Activated naive CD4-positive, alpha-beta T cell (primary cell): ENCODE data around the gene RSPH4A.
"Not testable (repeated sequence)": the region's sequence is repeated elsewhere in the genome, so short reads cannot be mapped to it uniquely, and the experiment has no call there.

Source experiments
- DNase-seq, 4 experiments: peaks; one replicate each; lab custom pipeline; 2025; lab: John Stamatoyannopoulos, UW

RSPH4A gene

DNA sequence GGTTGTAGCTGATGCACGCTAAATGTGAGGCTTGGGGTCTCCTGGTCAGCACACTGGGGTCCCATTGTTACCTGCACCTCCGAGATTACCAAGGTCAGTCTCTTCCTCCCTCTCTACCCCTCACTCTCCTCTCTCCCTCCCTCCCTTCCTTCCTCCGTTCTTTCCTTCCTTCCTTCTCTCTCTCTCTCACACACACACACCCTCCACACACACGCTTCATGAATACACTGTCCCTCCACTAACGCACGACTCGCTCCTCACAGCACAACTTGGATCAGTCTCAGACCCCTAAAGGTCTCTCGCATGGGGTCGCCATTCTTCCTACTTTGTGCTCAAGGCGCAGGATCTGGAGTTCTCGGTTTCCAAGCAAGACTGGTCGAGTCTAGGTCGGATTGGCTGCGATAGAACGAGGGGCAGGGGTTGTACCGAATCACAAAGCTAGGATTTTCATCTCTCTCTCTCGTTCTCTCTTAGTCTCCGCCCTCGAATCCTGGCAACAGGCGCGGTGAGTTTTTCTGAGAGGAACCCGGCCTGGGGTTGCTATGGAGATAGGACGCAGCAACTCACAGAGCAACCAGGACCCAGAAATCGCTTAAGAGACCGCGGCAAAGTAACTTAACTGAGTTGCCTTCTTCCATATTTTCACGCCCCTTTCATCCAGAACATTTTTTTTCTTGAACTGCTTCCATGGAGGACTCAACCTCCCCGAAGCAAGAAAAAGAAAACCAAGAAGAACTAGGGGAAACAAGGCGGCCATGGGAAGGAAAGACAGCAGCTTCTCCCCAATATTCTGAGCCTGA, at the start of gene RSPH4A:
Gene RSPH4A (plus strand): TSS at position 543 of the 800 bp plus-strand sequence. CDS start 145 bp downstream, at position 688.
- peak in 3 of 4 experiments; percentile 1 to 33 (median 7) for DNase-seq

- DNase-seq: no peak
These were observed 48.2 kb upstream of the RSPH4A start for GRCh38 chr6:116568111-116568510.

- DNase-seq: no peak
These were observed 47.2 kb upstream of the RSPH4A start for GRCh38 chr6:116568821-116569755.

GRCh38 chr6:116570856-116571682, 45.2 kb upstream of the RSPH4A start, which contains the start of gene RWDD1:
Gene RWDD1, plus strand, starts transcription at chr6:116571504. Its CDS starts 79 bp downstream, at chr6:116571583.
- DNase-seq: peak; percentile 94 to 97 (median 96)

- DNase-seq: no peak
These were observed 44.6 kb upstream of the RSPH4A start for GRCh38 chr6:116571683-116572000.

DNA sequence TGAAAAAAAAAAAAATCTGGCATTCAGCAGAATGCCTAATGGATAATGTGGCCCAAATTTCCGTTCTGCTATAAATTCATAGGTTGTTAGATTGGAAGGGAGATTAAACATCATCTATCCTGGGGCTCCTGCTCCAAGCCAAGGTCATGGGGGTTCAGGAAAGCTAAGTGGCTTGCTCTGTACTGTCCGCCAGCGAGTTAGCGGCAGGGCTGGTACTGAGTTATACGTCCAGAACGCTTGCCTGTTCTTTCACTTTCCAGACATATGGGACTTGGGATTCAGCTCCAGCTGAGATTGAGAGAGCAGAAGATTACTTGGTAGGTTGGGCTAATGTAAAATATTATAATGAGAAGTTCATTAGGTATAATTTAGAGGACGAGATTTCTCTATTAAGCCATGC, 44.1 kb upstream of the RSPH4A start:
- DNase-seq: no peak

DNA sequence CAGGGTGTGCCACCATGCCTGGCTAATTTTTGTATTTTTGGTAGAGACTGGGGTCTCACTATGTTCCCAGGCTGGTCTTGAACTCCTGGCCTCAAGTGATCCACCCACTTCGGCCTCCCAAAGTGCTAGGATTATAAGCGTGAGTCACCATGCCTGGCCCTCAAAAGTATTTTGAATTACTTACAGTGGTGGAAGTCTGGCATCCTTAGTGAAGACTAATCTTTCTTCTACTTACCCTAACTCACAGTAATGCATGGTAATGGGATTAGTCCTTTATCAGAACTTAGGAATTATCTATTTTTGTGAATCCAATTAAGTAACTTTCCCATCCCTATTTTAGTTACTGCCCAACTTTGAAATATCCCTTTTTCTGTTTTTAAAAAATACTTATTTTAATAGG, 41.1 kb upstream of the RSPH4A start:
- no peak for DNase-seq

DNA sequence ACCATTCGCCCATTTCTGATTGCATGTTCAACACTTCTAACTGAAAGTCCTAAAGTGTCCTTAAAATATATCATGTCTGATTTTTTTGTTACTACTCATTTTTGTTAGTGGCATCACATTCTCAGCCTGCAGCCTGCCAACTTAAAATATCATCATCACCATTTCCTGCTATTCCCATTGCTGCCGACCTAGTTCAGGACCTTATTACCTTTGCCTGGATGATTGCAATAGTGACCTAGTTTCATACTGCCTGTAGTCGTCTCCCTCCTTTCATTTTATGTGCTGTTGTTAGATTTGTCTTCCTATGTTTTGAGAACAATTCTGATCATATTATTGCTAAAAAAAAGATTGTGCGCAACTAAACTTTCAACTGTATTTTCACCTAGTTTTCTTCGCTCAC, 38.8 kb upstream of the RSPH4A start:
- no peak for DNase-seq

DNA sequence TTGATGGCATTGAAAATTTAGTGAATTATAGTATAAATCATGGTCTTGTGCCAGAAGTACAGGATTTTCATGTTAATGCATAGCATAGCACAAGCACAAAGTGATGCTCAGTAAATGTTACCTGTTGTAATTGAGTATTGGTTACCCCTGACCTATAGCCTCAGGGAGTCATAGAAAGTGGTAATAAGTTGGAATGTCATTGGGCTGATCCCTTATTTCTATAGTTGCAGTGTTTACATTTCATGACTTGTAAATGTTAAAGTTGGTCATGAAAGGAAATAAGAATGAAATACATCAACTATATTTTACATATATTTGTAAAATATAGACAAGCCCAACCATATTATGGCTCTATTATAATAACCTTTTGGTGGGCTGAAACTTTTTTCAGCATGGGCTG, 37.9 kb upstream of the RSPH4A start:
- no peak for DNase-seq

DNA sequence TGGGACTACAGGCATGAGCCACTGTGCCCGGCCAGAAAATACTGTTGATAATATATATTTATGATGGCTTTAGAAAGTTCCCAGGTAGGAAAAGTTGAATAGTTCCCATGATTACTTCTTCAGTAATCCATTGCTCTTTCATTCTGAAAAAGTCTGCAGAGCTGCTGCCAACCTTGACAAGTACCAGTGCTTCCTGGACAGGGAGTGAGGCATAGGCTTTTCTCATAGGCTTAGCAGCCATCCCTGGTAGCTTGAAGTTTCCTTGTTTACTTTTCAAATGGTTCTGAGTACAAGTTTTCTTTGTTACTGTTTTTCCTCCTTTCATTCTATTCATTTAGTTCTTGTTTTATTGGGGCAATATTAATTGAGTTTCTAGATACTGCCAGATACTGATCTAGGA, 37.1 kb upstream of the RSPH4A start:
- DNase-seq: no peak

DNA sequence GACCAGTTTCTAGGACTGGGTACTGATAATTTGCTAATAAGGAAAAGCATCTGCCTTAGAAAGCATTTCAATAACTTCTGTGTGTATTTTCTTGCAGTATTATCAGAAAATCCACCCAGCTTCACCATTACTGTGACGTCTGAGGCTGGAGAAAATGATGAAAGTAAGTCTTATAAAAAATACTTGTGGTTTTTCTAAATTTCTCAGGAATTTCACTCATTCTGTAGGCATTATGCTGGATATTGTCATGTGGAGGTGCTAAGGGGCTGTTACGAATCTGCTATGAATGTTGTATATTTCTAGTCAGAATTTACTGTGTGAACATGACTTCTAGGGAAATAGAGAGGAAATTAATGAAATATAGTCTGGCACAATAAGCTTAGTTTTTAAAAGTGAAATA, 36.1 kb upstream of the RSPH4A start:
- no peak for DNase-seq

- no peak for DNase-seq
These were observed 30.0 kb upstream of the RSPH4A start for GRCh38 chr6:116586276-116586675.

GRCh38 chr6:116586738-116587137, 29.5 kb upstream of the RSPH4A start:
- DNase-seq: no peak

GRCh38 chr6:116595247-116595646, 21.0 kb upstream of the RSPH4A start:
- no peak for DNase-seq

DNA sequence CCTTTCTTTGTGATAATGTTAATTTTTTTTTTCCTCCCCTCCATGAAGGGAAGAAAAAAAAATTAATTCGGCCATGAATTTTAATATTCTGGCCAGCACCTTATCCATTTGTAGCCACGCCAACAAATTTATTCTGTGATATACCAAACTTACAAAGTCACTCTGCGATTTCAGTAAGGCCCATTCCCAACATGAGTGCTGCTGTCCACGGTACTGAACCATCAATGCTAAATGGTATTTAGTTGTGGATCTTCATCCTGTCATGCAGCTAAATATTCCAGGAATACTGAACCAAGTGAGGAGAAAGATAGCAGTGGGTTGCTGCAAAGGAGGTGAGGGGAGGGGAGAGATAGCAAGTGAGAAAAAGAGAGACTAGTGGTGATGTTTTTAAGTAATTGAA, 19.5 kb upstream of the RSPH4A start:
- DNase-seq: no peak

DNA sequence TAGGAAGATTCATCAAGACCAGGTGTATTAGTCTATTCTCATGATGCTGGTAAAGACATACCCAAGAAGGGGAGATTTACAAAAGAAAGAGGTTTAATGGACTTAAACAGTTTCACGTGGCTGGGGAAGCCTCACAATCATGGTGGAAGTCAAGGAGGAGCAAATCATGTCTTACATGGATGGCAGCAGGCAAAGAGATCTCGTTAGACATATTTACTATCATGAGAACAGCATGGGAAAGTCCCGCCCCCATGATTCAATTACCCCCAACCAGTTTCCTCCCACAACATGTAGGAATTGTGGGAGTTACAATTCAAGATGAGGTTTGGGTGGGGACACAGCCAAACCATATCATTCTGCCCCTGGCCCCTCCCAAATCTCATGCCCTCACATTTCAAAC, 12.4 kb upstream of the RSPH4A start:
- not testable (repeated sequence) for DNase-seq

DNA sequence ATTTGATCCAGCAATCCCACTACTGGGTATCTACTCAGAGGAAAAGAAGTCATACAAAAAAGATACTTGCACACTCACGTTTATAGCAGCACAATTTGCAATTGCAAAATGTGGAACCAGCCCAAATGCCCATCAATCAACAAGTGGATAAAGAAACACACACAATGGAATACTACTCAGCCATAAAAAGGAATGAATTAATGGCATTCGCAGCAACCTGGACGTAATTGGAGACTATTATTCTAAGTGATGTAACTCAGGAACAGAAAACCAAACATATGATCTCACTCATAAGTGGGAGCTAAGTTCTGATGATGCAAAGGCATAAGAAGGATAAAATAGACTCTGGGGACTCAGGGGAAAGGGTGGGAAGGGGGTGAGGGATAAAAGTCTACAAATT, 11.4 kb upstream of the RSPH4A start:
- DNase-seq: not testable (repeated sequence)

DNA sequence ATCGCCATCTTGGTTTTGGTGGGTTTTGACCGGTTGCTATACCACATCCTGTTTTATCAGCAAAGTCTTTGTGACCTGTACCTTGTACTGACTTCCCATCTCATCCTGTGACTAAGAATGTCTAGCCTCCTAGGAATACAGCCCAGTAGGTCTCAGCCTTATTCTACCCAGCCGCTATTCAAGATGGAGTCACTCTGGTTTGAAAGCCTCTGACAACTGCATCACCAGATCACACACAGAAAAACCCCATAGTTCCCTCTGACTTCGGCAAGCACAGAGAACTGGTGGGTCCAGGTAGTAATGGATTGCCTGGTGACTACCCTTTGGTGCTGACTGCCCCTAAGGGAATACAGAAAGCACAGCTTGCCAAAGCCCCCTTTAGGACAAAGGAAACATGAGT, 10.3 kb upstream of the RSPH4A start:
- no peak for DNase-seq

GRCh38 chr6:116611056-116611455, 5.2 kb upstream of the RSPH4A start:
- no peak for DNase-seq

DNA sequence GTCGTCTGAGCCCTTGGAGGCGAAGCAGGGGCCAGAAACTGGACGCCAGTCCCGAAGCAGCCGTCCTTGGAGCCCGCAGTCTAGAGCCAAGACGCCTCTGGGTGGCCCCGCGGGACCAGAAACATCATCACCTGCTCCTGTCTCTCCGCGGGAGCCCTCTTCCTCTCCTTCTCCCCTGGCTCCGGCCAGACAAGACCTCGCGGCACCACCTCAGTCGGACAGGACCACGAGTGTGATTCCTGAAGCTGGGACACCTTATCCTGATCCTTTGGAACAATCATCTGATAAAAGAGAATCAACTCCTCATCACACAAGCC, 416 bp downstream of the RSPH4A start:
- no peak for DNase-seq

GRCh38 chr6:116624036-116624805, 7.9 kb downstream of the RSPH4A start:
- DNase-seq: no peak

DNA sequence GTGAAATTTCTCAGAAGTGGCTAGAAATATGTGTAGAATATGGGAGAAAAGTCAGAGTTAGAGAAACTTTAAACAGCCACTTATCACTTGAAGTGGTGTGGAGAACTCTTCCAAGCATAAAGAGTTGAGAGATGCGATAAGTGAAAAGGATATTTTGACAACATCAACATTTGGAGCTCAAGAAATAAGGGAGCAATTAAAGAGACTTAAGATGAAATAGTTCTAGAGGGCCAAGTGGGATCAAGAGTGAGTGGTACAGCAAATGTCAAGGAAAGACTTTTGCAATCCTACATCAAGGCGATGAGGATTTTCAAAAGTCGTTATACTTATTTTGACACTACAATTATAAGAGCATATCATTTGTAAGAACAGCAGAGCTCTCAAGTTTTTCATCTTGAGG, 9.6 kb downstream of the RSPH4A start:
- no peak for DNase-seq
